ENCODE results near the gene CEP83. TPM values are rescaled to one million over a fixed set of nuclear protein-coding genes. Genes with fewer than 3 reads are reported as not detected.

The CEP83 gene
- polyA plus RNA-seq, 1 donor from 2014 or later: 19.5 TPM

GRCh38 chr12:94333396-94333795 is 126.3 kb downstream of the CEP83 start:
- Histone ChIP-seq H4K20me1 (ENCODE audit: insufficient read depth) (no peaks in the 10 kb centered on the region), H2AFZ (ENCODE audit: low read depth, low read length) (no peak overlapping the region), H3K9ac (ENCODE audit: low read length) (no peak overlapping the region), H3K27ac (ENCODE audit: low read length) (no peak overlapping the region), H3K36me3 (ENCODE audit: insufficient read depth, low read length) (no peaks in the 10 kb centered on the region), H3K27me3 (ENCODE audit: insufficient read depth, low read depth, low read length) (no peaks in the 10 kb centered on the region), H3K4me3 (ENCODE audit: low read length) (no peak overlapping the region), H3K79me2 (replicated peaks; ENCODE audit: insufficient read depth, low read length) (no peaks in the 10 kb centered on the region), H3K4me2 (ENCODE audit: low read length) (no peak overlapping the region), H3K9me3 (ENCODE audit: low read length) (no peaks in the 10 kb centered on the region), H3K9me2 (ENCODE audit: insufficient read depth, low read length) (no peaks in the 10 kb centered on the region), H3F3A (ENCODE audit: insufficient read depth, low read length, poor library complexity, severe bottlenecking) (no peaks in the 10 kb centered on the region)
- TF ChIP-seq TAF1 (IDR thresholded peaks at IDR 0.05; ENCODE audit: low read depth): no peak
- no peak for TF ChIP-seq RAD21 (conservative IDR thresholded peaks at IDR 0.05)
- TF ChIP-seq EP300 (conservative IDR thresholded peaks at IDR 0.05; ENCODE audit: poor library complexity, severe bottlenecking): no peak
- no peak for TF ChIP-seq EZH2 (IDR thresholded peaks at IDR 0.05; ENCODE audit: borderline replicate concordance, insufficient read depth, low read length, poor library complexity, severe bottlenecking)
- TF ChIP-seq, protein P1, sequence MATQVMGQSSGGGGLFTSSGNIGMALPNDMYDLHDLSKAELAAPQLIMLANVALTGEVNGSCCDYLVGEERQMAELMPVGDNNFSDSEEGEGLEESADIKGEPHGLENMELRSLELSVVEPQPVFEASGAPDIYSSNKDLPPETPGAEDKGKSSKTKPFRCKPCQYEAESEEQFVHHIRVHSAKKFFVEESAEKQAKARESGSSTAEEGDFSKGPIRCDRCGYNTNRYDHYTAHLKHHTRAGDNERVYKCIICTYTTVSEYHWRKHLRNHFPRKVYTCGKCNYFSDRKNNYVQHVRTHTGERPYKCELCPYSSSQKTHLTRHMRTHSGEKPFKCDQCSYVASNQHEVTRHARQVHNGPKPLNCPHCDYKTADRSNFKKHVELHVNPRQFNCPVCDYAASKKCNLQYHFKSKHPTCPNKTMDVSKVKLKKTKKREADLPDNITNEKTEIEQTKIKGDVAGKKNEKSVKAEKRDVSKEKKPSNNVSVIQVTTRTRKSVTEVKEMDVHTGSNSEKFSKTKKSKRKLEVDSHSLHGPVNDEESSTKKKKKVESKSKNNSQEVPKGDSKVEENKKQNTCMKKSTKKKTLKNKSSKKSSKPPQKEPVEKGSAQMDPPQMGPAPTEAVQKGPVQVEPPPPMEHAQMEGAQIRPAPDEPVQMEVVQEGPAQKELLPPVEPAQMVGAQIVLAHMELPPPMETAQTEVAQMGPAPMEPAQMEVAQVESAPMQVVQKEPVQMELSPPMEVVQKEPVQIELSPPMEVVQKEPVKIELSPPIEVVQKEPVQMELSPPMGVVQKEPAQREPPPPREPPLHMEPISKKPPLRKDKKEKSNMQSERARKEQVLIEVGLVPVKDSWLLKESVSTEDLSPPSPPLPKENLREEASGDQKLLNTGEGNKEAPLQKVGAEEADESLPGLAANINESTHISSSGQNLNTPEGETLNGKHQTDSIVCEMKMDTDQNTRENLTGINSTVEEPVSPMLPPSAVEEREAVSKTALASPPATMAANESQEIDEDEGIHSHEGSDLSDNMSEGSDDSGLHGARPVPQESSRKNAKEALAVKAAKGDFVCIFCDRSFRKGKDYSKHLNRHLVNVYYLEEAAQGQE (IDR thresholded peaks at IDR 0.05; ENCODE audit: borderline replicate concordance): no peak
- no peak for TF ChIP-seq CTCF (IDR thresholded peaks at IDR 0.05; ENCODE audit: poor library complexity, severe bottlenecking)
- no peak for TF ChIP-seq POLR2AphosphoS5 (IDR thresholded peaks at IDR 0.05)

DNA sequence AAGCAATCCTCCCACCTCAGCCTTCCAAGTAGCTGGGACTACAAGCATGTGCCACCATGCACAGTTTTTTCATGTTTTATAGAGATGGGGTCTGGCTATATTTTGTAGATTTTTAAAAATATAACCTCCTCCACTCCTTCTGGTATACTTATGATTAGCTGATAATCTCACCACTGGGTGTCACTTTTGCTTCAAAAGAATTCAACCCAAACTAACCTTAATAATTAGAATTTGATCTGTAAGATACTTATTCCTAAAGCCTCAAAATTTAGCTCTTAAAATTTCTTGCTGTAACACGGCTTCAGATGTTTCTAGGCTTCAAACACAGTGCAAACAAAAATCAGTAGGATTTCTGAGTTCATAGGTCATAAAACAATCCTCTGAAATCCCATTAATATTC is 130.3 kb downstream of the CEP83 start:
- Histone ChIP-seq H3K27me3 (ENCODE audit: insufficient read depth, low read depth, low read length) (no peaks in the 10 kb centered on the region), H3K79me2 (replicated peaks; ENCODE audit: insufficient read depth, low read length) (no peaks in the 10 kb centered on the region), H3K9me3 (ENCODE audit: low read length) (no peaks in the 10 kb centered on the region), H2AFZ (ENCODE audit: low read depth, low read length) (no peak overlapping the region), H3K9ac (ENCODE audit: low read length) (no peak overlapping the region), H3K9me2 (ENCODE audit: insufficient read depth, low read length) (no peaks in the 10 kb centered on the region), H3K36me3 (ENCODE audit: insufficient read depth, low read length) (no peaks in the 10 kb centered on the region), H3K4me2 (ENCODE audit: low read length) (no peak overlapping the region), H3K4me3 (ENCODE audit: low read length) (no peak overlapping the region), H3K27ac (ENCODE audit: low read length) (no peak overlapping the region), H4K20me1 (ENCODE audit: insufficient read depth) (no peaks in the 10 kb centered on the region), H3F3A (ENCODE audit: insufficient read depth, low read length, poor library complexity, severe bottlenecking) (no peaks in the 10 kb centered on the region)
- TF ChIP-seq CTCF (IDR thresholded peaks at IDR 0.05; ENCODE audit: poor library complexity, severe bottlenecking) (peak; percentile 54), POLR2AphosphoS5 (IDR thresholded peaks at IDR 0.05) (no peak), RAD21 (conservative IDR thresholded peaks at IDR 0.05) (peak; percentile 59), EZH2 (IDR thresholded peaks at IDR 0.05; ENCODE audit: borderline replicate concordance, insufficient read depth, low read length, poor library complexity, severe bottlenecking) (no peak), SMC3 (conservative IDR thresholded peaks at IDR 0.05; ENCODE audit: poor library complexity) (peak; percentile 69), TAF1 (IDR thresholded peaks at IDR 0.05; ENCODE audit: low read depth) (no peak)
- TF ChIP-seq, protein P1 (IDR thresholded peaks at IDR 0.05; ENCODE audit: borderline replicate concordance): no peak

Data from neural cell (in vitro differentiated cells).